Adrenal gland (tissue), 12 donors: Measurements from ENCODE around the gene UBE2O. TPM values are rescaled to one million over a fixed set of nuclear protein-coding genes. Genes with fewer than 3 reads are reported as not detected.

ENCODE experiments used
- DNase-seq, 7 donors: peaks; one replicate each; pipeline ENCODE4 v3.0.0-alpha.2; 2019 to 2020
- H3K27ac ChIP-seq, 5 donors: fragments of 200-600 bp; sonication (generic) in 4 of 5; 1 replicate in 3 of 5; 2 replicates in 2 of 5; pipeline versions ENCODE4 v1.5.1 to v1.8.0; 2016 to 2020; ENCODE audit warnings: mild to moderate bottlenecking in 1 of 5
- H3K27me3 ChIP-seq: fragments of 200-600 bp; 2 replicates; pipeline ENCODE4 v1.8.0; 2021
- H3K36me3 ChIP-seq, 2 donors: fragments of 200-600 bp; replicated peaks in 1 of 2; 1 replicate in 1 of 2; 2 replicates in 1 of 2; pipeline versions ENCODE4 v1.5.1 to v1.8.0; 2018 to 2022
- H3K4me1 ChIP-seq, 2 donors: fragments of 200-600 bp; replicated peaks in 1 of 2; 1 replicate in 1 of 2; 2 replicates in 1 of 2; pipeline versions ENCODE4 v1.5.1 to v1.8.0; 2018 to 2021
- H3K4me3 ChIP-seq, 4 donors: fragments of 200-600 bp; sonication (generic) in 3 of 4; one replicate each; pipeline ENCODE4 v1.5.1; 2016 to 2018
- H3K9me3 ChIP-seq, 3 donors: fragments of 200-600 bp; sonication (generic) in 1 of 3; replicated peaks in 1 of 3; 1 replicate in 2 of 3; 2 replicates in 1 of 3; pipeline versions ENCODE4 v1.5.1 to v1.8.0; 2016 to 2021
- CTCF ChIP-seq, 6 experiments: fragments of 450-650 bp in 4 of 6; fragments of 200-600 bp in 2 of 6; sonication (generic) in 1 of 6; IDR thresholded peaks; 1 replicate in 5 of 6; 2 replicates in 1 of 6; pipeline versions ENCODE4 v1.5.1 to v1.8.0; 2016 to 2021; ENCODE audit warnings: antibody characterized with exemption in 6 of 6, mild to moderate bottlenecking in 2 of 6, moderate library complexity in 1 of 6
- POLR2A ChIP-seq, 2 donors: fragments of 450-650 bp; IDR thresholded peaks; one replicate each; pipeline ENCODE4 v1.6.1; 2017; ENCODE audit warnings: antibody characterized with exemption in 2 of 2, mild to moderate bottlenecking in 2 of 2, moderate library complexity in 1 of 2
- WGBS, 4 donors: extraction: QIAGEN DNeasy Blood & Tissue Kit in 2 of 4; methylation state at CpG; one replicate each; pipeline versions ENCODE4 v1.1.5 to v1.1.7; 2013 to 2017; 5-methylcytosine and 5-hydroxymethylcytosine counted together
- intact Hi-C, 2 donors: fragments of 100-400 bp; cut with DNase I; formaldehyde crosslinking; loops; one replicate each; pipeline versions ENCODE4 v1.14.1 to v1.15.0; 2022 to 2023
- polyA plus RNA-seq, 3 donors: library from polyadenylated mRNA; stranded (reverse); fragments of 200-250 nt in 2 of 3; fragments of 350-450 nt in 1 of 3; fragmentation: Illumina TruSeq in 1 of 3; extraction: RNeasy Lipid Tissue Mini Kit (QIAGEN cat#74804) in 1 of 3; gene quantifications; one replicate each; pipeline ENCODE4 v1.2.3, GENCODE V29; 2013 to 2014
- total RNA-seq, 9 donors: library from RNA; depleted of rRNA in 4 of 9; stranded (reverse); fragments of >200 nt in 4 of 9; fragments of 120-200 nt in 1 of 9; fragmentation: NEBNext Ultra II Directional in 1 of 9; extraction: Animal tissue kit (Norgen Biotek cat#: 25700) in 1 of 9; gene quantifications; one replicate each; pipeline versions ENCODE4 v1.1.0 to v1.2.4, GENCODE V29; 2013 to 2023
- donor health status: healthy with polysubstance abuse.
- donor health status: Bipolar disorder and iron deficiency.
- donor health status: DM: yes; HTN: yes; CAD: no.
- donor health status: DM: no; HTN: no; CAD: no.
- donor health status: DM: no; HTN: no; CAD: no.
- donor health status: DM: yes; HTN: yes; CAD: no.

Gene UBE2O
- total and polyA plus RNA-seq, 12 donors, result 9.8 to 21.8 (median 15.8) TPM

GRCh38 chr17:76432712-76433336 lies 20.1 kb downstream of the UBE2O start:
- no peak overlapping the region for H3K4me3 ChIP-seq
- H3K27ac ChIP-seq, result no peak overlapping the region
- no peak for TF ChIP-seq POLR2A (IDR thresholded peaks at IDR 0.05)
- TF ChIP-seq CTCF (IDR thresholded peaks at IDR 0.05), result peak in 2 of 6 experiments; percentile 14 to 29
- intact Hi-C loops, result no loop called here
- no peaks in the 10 kb centered on the region for H3K27me3 ChIP-seq
- H3K9me3 ChIP-seq, result no peaks in the 10 kb centered on the region
- DNase-seq, result no peak
- no peaks in the 10 kb centered on the region for H3K36me3 ChIP-seq
- peaks cover 0 to 6% of the 10 kb centered on the region in 2 donors for H3K4me1 ChIP-seq
- 73 to 86% (median 79%) methylated on average over 3 of the region's 3 CpGs for WGBS, 4 donors

- no peak for DNase-seq
- H3K4me3 ChIP-seq, result no peak overlapping the region
- H3K27ac ChIP-seq, result no peak overlapping the region
- WGBS, 4 donors, result 71 to 86% (median 84%) methylated on average over 6 of the region's 6 CpGs
- no peak for TF ChIP-seq POLR2A (IDR thresholded peaks at IDR 0.05)
- no peak for TF ChIP-seq CTCF (IDR thresholded peaks at IDR 0.05)
- intact Hi-C loops, result no loop called here
- H3K4me1 ChIP-seq, result peaks cover 0 to 4% of the 10 kb centered on the region in 2 donors
- H3K36me3 ChIP-seq, result no peaks in the 10 kb centered on the region
- H3K9me3 ChIP-seq, result no peaks in the 10 kb centered on the region
- H3K27me3 ChIP-seq, result no peaks in the 10 kb centered on the region
Observed at GRCh38 chr17:76432004-76432403, 20.9 kb downstream of the UBE2O start.

GRCh38 chr17:76431509-76431908 lies 21.4 kb downstream of the UBE2O start:
- intact Hi-C loops, result loop anchor here in 1 of 2 donors (2.0 kb wide), 1 partner anchor 17 kb away; no protein-coding TSS in a partner anchor
- Histone ChIP-seq H3K36me3 (no peaks in the 10 kb centered on the region), H3K27ac (no peak overlapping the region), H3K4me3 (no peak overlapping the region), H3K9me3 (no peaks in the 10 kb centered on the region), H3K27me3 (no peaks in the 10 kb centered on the region), H3K4me1 (peaks cover 0 to 4% of the 10 kb centered on the region in 2 donors)
- 85 to 98% (median 94%) methylated on average over 2 of the region's 2 CpGs for WGBS, 4 donors
- TF ChIP-seq POLR2A (IDR thresholded peaks at IDR 0.05) (no peak), CTCF (IDR thresholded peaks at IDR 0.05) (no peak)
- no peak for DNase-seq

- Histone ChIP-seq H3K27ac (no peak overlapping the region), H3K4me3 (no peak overlapping the region), H3K9me3 (no peaks in the 10 kb centered on the region), H3K27me3 (no peaks in the 10 kb centered on the region), H3K36me3 (no peaks in the 10 kb centered on the region), H3K4me1 (peaks cover 0 to 4% of the 10 kb centered on the region in 2 donors)
- 88 to 100% (median 94%) methylated on average over 1 of the region's 1 CpG for WGBS, 4 donors
- TF ChIP-seq CTCF (IDR thresholded peaks at IDR 0.05), result no peak
- TF ChIP-seq POLR2A (IDR thresholded peaks at IDR 0.05), result no peak
- intact Hi-C loops, result no loop called here
- no peak for DNase-seq
Observed at GRCh38 chr17:76428511-76428910, 24.4 kb downstream of the UBE2O start.
